ENCODE results near the gene MUC5B.

Gene MUC5B

DNA sequence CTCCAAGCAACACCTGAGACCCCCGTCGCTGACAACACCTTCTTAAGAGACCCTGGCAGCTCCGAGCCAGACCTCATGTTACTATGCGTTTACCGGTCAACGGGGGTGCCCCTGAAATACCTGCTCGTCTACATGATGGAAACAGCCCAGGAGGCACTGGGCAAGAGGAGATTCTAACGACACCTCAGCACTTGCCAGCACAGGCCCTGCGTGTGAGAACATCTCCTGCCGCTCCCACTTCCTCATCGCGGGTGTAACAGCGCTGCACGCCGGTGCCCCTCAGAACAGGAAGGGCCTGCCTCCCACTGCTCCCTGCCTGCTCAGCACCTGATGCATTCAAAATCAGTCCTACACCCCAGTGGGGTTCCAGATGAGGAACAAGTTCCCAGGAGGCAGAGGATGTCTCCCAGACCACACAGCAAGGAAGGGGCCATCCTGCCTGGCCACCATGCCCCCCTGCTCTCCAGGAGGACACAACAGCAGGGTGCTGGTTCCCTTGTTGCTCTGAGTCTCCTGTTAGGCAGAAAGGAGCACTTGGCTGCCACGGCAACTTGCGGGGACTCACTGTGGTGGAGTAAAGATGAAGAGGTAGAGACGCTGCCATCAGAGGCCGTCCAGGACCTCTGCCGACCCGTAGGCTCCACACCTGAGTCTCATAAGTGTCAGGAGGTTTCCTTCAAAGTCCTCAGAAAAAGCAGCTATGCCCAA is 84.5 kb downstream of the MUC5B start:
- DNase-seq (ENCODE audit: low read depth in 1 of 2, low spot score in 1 of 2) = no peak

DNA sequence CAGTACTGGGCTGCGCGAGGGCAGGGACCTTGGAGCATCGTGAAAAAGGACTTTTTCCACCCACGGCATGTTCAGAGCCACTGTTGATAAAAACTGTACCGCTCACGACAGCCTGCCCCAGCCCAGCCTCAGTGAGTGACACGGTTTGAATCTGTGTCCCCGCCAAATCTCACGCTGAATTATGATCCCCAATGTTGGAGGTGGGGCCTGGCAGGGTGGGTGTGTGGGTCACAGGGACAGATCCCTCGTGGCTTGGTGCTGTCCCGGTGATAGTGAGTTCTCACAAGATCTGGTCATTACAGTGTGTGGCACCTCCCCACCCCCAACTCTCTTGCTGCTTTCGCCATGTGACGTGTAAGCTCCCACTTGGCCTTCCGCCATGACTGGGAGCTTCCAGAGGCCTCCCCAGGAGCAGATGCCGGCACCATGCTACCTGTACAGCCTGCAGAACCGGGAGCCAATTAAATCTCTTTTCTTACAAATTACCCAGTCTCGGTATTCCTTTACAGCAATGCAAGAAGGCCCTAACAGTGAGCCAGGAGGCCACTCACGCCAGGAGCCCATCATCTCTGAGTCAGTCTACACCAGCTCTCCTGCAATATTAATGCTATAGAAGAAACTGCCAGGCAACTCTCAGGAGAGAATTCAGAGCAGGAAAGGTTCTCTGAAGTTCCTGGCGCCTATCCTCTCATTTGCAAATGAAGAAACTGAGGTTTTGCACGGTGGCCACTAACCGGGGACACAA is 85.3 kb downstream of the MUC5B start:
- DNase-seq (ENCODE audit: low read depth in 1 of 2, low spot score in 1 of 2) = no peak

DNA sequence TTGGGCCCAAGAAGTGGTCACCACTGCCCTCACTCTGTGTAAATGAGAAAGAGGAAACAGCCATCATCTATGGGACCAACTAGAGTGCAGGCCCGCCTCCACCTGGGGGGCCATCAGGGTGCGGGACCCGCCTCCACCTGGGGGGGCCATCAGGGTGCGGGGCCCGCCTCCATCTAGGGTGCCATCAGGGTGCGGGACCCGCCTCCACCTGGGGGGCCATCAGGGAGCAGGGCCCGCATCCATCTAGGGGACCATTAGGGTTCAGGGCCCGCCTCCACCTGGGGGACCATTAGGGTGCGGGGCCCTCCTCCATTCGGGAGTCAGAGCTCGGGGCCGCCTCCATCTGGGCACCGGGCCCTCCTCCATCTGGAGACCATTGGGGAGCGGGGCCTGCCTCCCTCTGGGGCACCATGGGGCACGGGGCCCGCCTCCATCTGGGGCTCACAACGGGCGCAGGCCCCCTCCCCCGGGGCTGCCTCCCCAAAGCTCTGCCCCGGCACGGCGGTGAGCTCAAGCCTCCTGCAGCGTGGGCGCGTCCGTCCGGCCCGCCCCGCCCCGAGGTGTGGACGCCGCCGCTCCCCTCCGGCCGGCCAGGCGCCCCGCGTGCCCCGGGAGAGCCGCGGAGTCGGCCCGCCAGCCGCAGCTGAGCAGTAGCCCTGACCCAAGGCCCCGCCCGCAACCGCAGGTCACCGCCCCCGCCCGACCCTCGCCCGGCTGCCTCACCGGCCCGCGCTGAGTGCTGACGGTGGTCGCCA is 86.1 kb downstream of the MUC5B start:
- no peak for DNase-seq (ENCODE audit: low read depth in 1 of 2, low spot score in 1 of 2)

DNA sequence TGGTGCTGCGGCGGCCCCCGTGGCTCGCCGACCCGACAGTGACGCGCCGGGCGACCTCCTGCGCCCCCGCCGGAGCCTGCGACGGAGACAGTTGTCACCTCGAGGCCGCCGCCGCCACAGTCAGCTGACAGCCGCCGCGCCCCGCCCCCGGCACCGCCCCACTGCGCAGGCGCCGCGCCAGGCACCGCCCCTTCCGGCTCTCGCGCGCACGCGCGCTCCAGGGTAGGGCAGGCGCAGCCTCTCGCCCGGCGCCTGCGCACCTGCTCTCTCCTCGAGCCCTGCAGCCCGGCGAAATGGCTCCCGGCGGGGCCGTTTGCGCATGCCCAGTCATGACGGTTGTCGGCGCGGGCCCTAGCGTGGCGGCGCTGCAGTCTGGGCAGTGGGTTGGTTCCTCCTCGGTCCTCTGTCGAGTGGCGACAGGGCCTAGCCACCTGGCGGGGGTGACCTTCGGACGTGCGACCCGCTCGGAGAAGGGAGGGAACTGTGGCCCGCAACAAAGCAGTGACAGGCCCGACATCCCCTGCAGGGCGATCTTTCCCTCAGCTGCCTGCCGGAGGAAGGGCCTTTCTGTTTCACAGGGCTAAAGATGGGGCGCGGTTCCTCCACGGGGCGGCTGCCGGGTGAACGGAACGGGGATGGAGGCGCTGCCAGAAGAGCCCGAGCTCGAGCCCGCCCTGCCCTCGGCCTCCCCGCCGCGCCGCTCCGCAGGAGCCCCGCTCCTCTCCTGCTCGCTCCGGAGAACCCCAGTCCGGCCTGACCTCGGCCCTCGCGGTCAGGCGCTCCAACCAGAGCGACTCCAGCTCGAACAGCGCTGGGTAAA is 86.8 kb downstream of the MUC5B start, which contains the start of gene TOLLIP:
Gene TOLLIP, minus strand, starts transcription at position 135 of the 820 bp plus-strand sequence. Its CDS starts 134 bp downstream, at position 1.
- peak; percentile 95 to 99 for DNase-seq (ENCODE audit: low read depth in 1 of 2, low spot score in 1 of 2)

DNA sequence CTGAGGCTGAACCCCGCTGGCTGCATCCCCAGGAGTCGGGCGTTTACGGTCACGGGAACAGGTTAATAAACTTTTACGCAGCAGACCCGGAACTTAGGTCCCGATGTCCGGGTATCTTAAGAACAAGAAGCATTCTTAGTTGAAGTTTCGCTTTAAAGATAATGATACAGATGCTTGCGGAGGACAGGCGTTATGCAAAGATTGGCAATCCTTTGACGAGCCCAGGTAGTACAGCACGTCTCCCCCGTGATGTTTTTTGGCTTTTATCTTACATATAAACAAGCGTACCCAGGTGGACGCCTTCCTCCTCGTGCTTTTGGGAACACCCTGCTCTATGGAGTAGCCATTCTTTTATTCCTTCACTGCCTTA is 87.4 kb downstream of the MUC5B start:
- no peak for DNase-seq (ENCODE audit: low read depth in 1 of 2, low spot score in 1 of 2)

DNA sequence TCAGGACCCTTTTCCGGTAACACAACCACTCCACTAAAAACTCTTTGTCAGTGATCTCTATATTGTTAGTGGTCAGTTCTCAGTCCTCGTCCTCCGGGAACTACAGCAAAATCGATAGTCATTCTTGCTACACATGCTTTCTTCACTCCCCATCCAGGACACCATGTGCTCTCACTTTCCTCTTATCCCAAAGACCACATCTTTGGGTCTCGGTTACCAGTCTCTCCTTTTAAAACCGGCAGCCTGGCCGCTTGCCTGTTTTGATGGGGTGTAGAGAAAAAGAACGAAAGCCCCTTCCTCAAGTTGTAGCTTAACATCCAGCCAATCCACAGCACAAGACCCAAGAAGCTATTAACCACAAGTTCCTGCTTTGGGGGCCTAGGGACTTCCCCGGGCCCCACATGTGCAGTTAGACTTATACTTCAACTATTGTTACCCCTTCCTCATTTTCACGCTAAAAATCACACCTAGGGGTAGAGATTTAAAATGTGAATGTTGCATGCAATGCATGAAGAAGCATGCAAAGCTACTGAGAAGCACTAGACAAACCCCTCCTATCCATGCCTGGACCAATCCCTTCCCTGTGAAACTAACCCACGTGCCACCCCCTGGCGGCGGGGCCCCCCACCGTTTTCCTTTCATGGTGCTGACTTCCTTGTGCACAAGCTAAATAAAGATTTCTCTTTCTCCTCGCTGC is 88.1 kb downstream of the MUC5B start:
- no peak for DNase-seq (ENCODE audit: low read depth in 1 of 2, low spot score in 1 of 2)

Measured in activated CD4-positive, alpha-beta T cell treated with anti-CD3 and anti-CD28 coated beads, Interleukin-2, amount 50 U/mL, for 24 hours (primary cell).